Measurements from ENCODE around the gene NGEF.

The NGEF gene

DNA sequence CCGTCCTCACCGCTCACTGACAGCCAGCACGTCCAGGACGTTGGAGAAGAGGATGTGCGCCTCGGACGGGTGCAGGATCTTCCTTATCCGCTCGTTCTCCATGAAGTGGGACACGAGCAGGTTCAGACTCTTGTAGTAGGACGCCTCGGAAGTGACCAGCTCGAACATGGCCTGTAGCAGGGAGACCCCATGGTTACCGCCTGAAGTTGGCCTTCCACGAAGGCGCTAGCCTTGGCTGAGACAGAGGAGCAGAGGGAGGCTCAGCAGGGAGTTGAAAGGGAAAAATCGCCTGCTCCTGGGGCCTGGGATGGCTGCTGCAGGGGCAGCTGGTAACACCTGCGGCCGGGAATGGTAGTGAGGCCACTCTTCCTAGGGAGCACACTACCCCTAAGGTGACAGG, 118.3 kb downstream of the NGEF start:
- DNase-seq = no peak

DNA sequence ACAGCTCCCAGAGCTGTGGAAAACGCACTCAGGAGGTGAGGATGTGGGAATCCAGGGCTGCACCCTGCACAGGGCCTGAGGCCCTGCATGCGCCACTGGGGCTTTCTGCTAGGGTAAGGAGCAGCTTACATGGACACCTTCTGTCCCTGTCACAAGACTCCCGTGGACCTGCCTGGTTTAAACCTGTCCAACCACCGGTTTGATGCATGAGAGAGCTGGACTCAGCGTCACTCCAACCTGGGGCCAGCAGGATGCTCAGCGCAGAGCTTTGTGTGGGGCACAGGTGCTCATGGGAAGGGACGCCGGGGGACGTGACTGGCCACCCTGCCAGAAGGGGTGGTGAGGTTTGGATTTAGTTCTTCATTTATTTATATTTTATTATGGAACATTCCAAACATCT, 118.8 kb downstream of the NGEF start:
- DNase-seq = no peak

DNA sequence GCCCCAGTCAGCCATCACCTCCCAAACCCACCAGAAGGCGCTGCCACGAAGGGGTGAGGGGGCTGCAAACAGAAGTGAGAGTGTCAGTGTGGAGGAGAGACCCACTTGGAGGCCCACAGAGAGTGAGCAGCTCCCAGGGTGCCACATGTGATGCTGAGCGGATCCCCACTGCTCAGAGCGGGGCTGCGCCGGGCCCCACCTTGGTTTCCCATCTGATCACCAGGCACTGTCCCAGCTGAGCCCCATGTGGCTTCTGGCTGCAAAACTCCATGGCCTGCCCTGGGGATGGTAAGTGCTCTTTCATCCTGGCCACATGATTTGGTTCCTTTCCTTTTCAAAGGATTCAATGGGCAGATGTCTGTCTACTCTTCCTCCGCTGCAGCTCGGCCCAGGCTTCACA, 119.2 kb downstream of the NGEF start:
- DNase-seq = no peak

GRCh38 chr2:232892843-232893242, 120.2 kb downstream of the NGEF start:
- no peak for DNase-seq

GRCh38 chr2:232892221-232892620, 120.8 kb downstream of the NGEF start:
- DNase-seq = no peak

GRCh38 chr2:232891621-232892071, 121.4 kb downstream of the NGEF start:
- no peak for DNase-seq

GRCh38 chr2:232890896-232891601, 122.0 kb downstream of the NGEF start:
- DNase-seq = no peak

- no peak for DNase-seq
These were observed 122.5 kb downstream of the NGEF start for GRCh38 chr2:232890536-232890895.

- DNase-seq = no peak
These were observed 123.1 kb downstream of the NGEF start for GRCh38 chr2:232889876-232890401.

- DNase-seq = no peak
These were observed 124.1 kb downstream of the NGEF start for GRCh38 chr2:232888839-232889529.

DNA sequence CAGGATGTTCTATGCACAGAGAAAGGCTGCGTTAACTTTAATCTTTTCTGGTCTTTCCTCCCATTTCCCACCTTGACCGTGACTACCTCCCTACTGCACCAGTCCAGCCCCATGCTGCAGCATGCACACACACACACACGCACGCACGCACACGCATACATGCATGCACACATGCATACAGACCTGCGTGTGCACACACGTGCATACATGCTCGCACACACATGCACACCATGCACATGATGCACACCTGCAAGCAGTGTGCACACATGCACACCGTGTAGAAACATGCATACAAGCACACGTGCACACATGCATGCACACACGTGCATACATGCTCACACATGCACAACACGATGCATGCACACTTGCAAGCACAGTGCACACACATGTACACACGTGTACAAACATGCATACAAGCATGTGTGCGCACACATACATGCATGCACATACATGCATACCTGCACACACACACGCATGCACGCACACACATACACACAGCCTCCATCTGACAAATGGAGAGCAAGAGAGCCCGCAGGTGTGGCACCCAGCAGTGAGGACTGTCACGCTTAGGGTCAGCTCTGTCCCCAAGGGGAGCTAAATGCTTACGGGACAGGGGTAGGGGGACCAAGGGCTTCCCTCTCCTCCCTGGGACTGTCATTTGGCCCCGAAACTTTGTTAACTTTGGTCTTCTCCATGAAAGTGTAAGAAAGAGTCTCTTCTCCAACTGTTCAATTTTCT, 124.8 kb downstream of the NGEF start:
- DNase-seq = no peak

GRCh38 chr2:232887171-232887850, 125.7 kb downstream of the NGEF start:
- DNase-seq = no peak

GRCh38 chr2:232886632-232887031, 126.4 kb downstream of the NGEF start:
- no peak for DNase-seq

GRCh38 chr2:232886176-232886575, 126.9 kb downstream of the NGEF start:
- DNase-seq = no peak

- no peak for DNase-seq
These were observed 127.6 kb downstream of the NGEF start for GRCh38 chr2:232885264-232885961.

- DNase-seq = no peak
These were observed 128.3 kb downstream of the NGEF start for GRCh38 chr2:232884549-232885263.

DNA sequence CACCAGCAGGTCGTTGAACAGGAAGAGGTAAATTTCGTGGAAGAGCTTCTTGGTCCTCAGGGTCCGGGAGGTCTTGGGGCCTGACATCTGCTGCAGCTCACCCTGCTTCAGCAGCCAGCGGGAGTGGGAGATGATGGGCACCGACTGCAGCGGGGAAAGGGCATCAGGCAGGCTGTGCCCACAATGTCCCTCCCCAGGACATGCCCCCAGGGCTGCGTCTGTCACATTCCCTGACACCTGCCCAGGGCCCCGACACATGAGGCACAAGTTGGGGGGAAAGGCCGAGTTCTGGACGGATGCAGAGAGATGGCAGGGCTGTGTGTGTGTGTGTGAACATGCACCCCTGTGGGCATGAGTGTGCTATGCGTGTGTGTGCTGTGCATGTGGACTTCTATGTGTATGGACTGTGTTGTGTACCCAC, 129.0 kb downstream of the NGEF start:
- no peak for DNase-seq

DNA sequence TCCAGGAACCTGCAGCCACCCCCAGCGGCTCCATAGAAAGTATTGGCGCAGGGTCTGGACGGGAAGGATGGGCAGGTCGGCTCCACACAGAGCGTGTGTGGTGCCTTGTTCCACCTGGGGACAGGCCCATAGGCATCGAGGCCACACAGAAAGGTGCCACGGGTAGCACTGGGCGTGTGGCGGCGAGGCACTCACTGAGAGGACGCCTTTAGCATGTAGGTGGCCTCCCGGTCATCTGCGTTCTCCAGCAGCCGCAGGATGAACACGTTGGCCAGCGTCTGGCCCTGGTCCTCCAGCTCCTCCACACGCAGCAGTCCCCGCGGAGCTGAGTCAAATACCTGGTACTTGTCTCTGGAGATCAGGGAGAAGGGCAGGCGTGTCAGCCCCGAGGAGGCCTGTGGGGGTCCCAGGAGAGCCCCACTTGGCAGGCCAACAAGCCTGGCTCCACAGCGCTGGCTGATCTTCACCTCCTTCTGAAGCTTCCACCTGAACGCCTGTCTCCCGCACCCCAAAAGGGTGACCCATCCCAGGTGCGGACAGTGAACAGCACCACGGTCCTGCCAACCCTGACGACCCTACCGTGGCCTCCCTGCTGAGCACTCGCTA, 129.8 kb downstream of the NGEF start:
- DNase-seq = no peak

DNA sequence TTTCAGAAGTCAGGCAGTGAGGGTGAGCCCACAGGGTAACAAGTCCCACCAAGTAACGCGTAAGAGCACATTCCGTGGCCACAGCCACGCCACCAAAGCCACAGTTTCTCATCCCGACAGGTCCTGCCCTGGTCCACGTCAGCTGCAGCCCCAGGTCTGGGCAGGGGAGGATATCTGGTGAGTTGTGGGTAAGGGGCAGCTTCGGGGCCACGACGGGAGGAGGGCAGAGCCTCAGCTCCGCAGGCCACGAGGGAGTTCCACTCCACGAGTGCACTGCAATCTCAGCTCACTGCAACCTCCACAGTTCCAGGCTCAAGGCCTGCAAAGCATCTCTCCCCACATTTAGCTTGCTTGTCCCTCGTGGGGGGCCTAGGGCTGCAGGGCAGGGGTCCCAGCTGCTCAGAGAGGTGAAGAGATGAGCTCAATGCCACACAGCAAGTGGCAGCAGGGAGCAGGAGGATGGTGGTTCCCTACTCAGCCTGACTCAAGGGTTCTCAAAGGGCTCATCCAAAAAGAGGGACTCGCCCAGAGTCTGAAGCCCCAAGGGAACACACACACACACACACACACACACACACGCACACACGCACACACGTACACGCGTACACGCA, 130.4 kb downstream of the NGEF start:
- no peak for DNase-seq

DNA sequence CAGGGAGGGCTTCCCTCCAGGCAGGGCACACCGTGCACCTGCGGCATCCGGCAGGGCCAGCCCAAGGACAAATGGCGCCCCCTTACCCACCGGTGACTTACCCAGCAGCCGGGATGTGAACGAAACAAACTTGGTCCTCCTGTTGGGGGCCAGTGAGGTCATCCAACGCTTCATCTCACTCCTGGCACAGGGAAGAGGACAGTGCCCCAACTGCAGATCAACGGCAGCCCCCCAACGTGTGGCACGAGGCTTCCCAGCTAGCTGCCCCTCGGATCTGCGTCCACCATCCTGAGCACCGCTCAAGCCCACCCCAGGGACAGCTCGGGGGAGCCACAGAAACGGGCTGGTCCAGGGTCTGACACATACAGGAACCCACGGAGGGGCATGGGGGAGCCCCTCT, 131.0 kb downstream of the NGEF start:
- no peak for DNase-seq
